MG63 (cell line): ENCODE results near the gene LINGO4. TPM values are rescaled to one million over a fixed set of nuclear protein-coding genes. Genes with fewer than 3 reads are reported as not detected.
"Not testable (repeated sequence)": the region's sequence is repeated elsewhere in the genome, so short reads cannot be mapped to it uniquely, and the experiment has no call there.

Source experiments
- DNase-seq: peaks from one replicate; pipeline ENCODE4 v3.0.0-alpha.2; 2020
- H3K27me3 ChIP-seq: fragments of 250-450 bp; sonication (Bioruptor Pico); 2 replicates; pipeline ENCODE4 v1.5.1; 2020; ENCODE audit warnings: mild to moderate bottlenecking, moderate library complexity
- H3K36me3 ChIP-seq: fragments of 250-450 bp; sonication (Bioruptor Pico); 2 replicates; pipeline ENCODE4 v1.5.1; 2020; ENCODE audit warnings: mild to moderate bottlenecking, moderate library complexity
- H3K4me3 ChIP-seq: fragments of 250-450 bp; sonication (Bioruptor Pico); 2 replicates; pipeline ENCODE4 v1.5.1; 2020; ENCODE audit warnings: mild to moderate bottlenecking, moderate library complexity
- H3K9me3 ChIP-seq: fragments of 250-450 bp; sonication (Bioruptor Pico); 2 replicates; pipeline ENCODE4 v1.5.1; 2020; ENCODE audit warnings: mild to moderate bottlenecking, moderate library complexity
- total RNA-seq: library from RNA; depleted of rRNA; stranded (reverse); fragments of >200 nt; shearing (Covaris generic); gene quantifications from 2 replicates; pipeline ENCODE4 v1.2.3, GENCODE V29; 2014; ENCODE audit warnings: low replicate concordance

LINGO4 gene
- total RNA-seq, 1 experiment from 2014 or later = not detected

DNA sequence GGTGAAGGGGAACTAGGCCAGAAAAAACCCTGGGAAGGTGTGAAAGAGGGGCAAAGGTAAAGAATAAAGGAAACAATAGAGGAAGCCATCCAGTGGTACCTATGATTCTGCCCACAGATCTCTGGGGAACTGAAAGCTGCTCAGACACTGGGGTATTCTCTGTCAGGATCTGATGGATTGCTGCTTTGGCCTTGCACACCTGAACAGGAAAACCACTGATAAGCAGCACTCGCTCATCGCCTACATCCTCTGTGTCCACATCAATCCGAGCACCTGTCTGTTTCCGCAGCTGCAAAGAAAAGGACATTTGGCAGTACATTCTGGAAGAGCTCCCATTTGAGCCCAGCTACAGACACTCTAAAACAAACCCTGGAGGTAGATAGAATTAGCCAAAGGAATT lies 25.4 kb downstream of the LINGO4 start:
- no peaks in the 10 kb centered on the region for H3K9me3 ChIP-seq
- no peak for DNase-seq
- no peak overlapping the region for H3K4me3 ChIP-seq
- H3K36me3 ChIP-seq = peaks cover 5% of the 10 kb centered on the region
- H3K27me3 ChIP-seq = no peaks in the 10 kb centered on the region

DNA sequence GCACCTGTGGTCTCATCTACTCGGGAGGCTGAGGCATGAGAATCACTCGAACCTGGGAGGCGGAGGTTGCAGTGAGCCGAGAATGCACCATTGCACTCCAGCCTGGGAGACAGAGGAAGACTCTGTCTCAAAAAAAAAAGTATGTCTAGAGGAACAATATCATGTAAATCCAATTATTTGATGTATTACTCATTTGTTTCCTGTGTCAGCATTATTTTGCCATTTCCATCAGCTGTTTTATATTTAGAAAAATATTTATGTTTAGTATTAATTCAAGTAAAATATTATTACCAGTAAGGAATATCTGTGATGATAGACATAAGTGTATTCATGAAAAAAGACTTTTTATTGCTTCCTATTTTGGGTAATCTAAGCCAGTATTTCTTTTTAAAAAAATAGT lies 27.9 kb downstream of the LINGO4 start:
- Histone ChIP-seq H3K36me3 (peaks cover 7% of the 10 kb centered on the region), H3K27me3 (no peaks in the 10 kb centered on the region), H3K9me3 (no peaks in the 10 kb centered on the region), H3K4me3 (no peak overlapping the region)
- no peak for DNase-seq

DNA sequence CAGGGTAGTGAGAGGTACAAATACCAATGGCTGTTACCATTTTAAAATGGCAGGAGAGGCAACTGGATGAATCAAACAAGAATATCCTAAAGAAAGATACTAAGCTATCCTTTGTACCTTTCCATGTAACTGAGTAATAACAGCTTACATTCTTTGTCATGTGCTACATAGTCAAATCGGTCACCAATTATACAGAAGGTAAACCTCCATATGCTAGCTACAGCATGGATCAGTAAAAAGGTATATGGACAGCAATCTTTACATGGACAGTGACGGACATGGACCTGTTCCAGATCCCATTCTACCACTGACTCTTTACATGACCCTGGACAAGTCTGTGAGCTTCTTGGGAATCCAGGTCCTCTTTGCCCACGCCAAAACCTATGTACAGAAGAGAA lies 28.6 kb downstream of the LINGO4 start:
- H3K4me3 ChIP-seq = no peak overlapping the region
- no peaks in the 10 kb centered on the region for H3K27me3 ChIP-seq
- H3K36me3 ChIP-seq = peaks cover 7% of the 10 kb centered on the region
- no peak for DNase-seq
- H3K9me3 ChIP-seq = no peaks in the 10 kb centered on the region

DNA sequence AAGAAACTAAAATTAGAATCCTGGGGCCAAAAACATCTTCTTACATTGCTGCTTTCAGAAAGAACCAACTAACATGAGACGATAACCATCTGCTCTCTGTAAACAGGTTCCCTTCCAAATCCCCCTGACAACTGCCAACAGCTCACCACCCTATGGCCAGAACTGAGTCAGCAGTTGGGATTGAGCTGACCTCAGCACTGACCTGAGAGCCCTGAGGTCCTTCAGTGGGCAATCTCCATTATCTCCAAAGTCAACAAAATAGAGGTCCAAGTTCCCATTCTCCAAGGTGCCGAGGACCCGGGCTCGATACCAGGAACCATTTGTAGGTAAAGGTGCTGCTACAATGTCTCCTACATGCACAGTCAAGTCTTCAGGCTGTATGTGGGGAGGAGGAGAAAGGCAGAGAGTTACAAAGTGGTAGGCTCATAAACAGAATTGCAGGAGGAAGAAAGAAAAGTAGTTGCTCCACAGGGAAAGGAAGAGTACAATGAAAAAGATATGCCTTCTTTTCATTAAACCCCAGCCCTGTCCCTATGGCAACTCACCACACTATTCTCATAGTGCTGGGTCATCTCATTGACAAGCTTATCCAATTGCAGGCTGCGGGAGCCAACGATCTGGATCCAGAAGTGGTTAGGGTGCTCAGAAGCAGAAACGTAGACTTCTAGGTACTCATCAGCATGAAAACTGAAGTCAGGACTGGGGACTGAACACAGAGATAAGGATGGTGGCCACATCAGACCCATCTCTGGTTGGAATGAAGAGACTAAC lies 29.1 kb downstream of the LINGO4 start:
- Histone ChIP-seq H3K9me3 (no peaks in the 10 kb centered on the region), H3K36me3 (peaks cover 5% of the 10 kb centered on the region; the same call in 1 of the 2 replicates), H3K27me3 (no peaks in the 10 kb centered on the region), H3K4me3 (no peak overlapping the region)
- peak; percentile 39 for DNase-seq

DNA sequence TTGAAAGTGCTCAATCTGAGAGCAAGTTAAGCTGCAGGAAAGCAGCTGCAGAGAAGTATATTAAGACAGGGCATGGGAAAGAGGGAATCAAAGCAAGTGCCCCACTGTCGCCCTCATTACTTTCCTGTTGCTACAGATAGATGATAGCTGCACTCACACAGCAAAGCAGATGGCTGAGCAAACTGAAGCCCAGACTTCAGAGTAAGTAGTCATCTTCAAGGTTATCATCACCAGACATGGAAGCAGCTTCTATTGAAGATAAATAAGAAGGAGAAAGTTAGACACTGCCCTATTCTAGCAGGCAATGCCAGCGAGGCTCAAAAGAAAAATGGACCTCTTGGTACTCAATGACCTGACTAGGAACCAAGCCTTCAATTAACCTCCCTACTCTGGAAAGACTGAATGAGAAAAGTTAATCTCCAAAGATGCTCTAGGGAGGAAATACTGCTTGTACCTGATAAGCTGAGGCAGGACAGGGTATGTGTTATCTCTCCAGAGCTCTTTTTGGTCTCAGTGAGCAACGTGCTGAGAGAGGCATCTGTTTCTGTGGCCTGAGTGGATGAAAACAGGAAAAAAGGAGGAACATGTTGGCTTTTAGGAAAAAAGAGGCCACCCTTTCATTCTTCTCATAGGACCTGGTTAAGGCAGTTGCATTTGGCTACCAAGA lies 30.8 kb downstream of the LINGO4 start:
- Histone ChIP-seq H3K9me3 (no peaks in the 10 kb centered on the region), H3K27me3 (no peaks in the 10 kb centered on the region), H3K36me3 (peaks cover 5% of the 10 kb centered on the region; the same call in 1 of the 2 replicates), H3K4me3 (no peak overlapping the region)
- no peak for DNase-seq

DNA sequence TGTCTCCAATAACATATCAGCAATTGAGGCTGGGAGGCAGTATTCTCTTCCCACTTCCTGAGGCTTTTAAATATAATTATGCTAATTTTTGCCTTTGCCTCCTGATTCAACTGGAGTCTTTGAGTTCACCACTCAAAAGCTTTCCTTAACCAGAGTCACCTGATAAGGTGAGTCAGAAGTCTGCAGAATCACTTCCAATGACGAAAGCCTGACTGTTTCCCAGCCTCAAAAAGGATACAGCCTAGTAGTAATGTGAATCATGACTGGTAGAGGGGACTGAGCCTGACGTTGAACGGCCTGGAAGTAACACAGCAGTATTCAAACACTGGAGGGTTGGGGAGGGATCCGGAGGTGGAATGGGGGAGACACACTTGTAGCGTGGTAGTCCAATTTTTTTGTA lies 31.5 kb downstream of the LINGO4 start:
- H3K4me3 ChIP-seq = no peak overlapping the region
- no peak for DNase-seq
- peaks cover 5% of the 10 kb centered on the region; the same call in 1 of the 2 replicates for H3K36me3 ChIP-seq
- no peaks in the 10 kb centered on the region for H3K9me3 ChIP-seq
- no peaks in the 10 kb centered on the region for H3K27me3 ChIP-seq

DNA sequence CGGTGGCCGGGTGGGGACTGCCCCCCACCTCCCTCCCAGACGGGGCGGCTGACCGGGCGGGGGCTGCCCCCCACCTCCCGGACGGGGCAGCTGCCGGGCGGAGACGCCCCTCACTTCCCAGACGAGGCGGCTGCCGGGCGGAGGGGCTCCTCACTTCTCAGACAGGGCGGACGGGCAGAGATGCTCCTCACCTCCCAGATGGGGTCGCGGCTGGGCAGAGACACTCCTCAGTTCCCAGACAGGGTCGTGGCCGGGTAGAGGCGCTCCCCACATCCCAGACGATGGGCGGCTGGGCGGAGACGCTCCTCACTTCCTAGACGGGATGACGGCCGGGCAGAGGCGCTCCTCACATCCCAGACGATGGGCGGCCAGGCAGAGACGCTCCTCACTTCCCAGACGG lies 35.9 kb downstream of the LINGO4 start:
- DNase-seq, H3K27me3 ChIP-seq, H3K9me3 ChIP-seq, H3K36me3 ChIP-seq, H3K4me3 ChIP-seq: not testable (repeated sequence)

DNA sequence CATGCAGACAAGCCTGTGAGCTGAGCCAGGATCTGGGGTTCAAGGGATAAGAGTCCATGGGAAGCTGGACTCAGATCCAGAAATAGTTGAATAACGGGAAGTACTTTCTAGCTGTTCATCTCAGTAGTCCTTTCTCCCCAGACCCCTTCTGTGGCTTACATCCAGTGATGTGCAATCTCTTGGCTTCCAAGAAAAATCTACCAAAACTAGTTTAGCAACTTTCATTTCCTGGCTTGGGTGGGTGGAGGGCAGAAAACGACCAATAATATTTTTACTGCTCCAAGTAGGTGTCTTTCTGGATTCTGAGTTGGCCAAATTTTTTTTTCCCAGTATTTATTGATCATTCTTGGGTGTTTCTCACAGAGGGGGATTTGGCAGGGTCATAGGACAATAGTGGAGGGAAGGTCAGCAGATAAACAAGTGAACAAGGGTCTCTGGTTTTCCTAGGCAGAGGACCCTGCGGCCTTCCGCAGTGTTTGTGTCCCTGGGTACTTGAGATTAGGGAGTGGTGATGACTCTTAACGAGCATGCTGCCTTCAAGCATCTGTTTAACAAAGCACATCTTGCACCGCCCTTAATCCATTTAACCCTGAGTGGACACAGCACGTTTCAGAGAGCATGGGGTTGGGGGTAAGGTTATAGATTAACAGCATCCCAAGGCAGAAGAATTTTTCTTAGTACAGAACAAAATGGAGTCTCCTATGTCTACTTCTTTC lies 36.7 kb downstream of the LINGO4 start:
- not testable (repeated sequence) for DNase-seq, H3K27me3 ChIP-seq, H3K36me3 ChIP-seq, H3K4me3 ChIP-seq, H3K9me3 ChIP-seq

DNA sequence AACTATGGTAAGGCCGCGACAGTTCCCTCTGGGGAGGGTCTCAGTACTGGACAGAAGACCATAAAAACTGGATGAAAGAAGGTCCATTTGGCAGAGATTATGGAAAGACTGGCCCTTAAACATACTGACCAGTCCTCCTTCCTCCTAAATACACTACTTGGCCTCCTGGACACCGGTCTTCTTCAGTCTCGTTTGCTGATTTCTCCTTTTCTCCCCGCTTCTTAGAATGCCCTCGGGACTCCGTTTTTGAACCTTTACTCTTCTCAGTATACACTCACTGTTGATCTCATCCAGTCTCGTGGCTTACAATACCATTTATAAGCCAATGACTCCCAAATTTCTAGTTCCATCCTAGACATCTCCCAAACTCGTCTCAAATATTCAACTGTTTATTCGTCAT lies 41.2 kb downstream of the LINGO4 start:
- no peak for DNase-seq
- Histone ChIP-seq H3K36me3 (peaks cover 28% of the 10 kb centered on the region), H3K27me3 (no peaks in the 10 kb centered on the region), H3K4me3 (peak overlapping the region; percentile 89), H3K9me3 (no peaks in the 10 kb centered on the region)

DNA sequence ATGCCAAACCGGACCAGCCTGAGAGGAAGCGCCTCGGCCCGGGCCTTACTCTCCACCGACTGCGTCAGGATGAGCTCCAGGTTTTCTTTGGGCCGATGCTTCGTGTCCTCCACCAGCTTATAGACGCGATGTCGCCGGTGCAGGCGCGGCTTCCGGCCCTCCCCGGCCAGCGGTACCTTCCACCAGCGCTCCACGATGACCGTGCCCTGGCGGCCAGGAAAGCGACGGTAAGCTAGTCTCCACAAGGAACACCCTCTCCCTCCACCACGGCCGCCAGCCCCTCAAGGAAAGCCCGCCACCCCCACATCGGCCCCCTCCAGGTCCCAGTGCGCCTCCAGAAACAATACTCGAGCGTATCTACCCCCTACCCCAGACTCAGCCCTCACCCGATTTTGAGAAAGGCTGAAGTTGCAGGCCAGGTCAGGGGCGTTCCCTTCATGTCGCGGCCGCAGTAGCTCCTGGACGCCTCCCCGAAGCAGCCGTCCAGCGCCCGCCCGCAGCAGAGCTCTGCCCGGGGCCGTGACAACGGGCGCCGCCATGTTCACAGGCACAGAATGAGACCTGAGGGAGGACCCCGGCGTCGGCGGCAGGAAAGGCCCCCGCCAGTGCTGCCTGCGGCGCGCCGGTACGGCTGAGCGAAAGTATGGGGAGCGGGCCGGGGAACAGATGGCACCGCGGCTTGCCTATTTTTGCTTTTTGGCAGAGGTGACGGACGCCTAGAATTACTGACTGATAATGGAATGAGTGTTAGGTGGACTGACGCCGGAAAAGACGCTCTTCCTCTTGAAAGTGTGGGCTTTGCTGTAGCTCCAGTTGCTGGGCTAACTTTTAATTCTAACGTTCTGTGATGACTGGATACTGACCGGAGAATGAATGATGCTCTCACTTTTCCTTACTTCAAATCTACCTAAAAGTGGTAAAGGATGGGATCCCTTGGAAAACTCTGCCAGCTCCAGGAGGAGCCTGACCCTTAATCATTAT lies 42.0 kb downstream of the LINGO4 start, which contains the start of gene MRPL9:
Gene MRPL9, minus strand, starts transcription at position 556 of the 981 bp plus-strand sequence. Its CDS starts 17 bp downstream, at position 539.
- Histone ChIP-seq H3K27me3 (no peaks in the 10 kb centered on the region), H3K4me3 (peak within 1 kb of the TSS; percentile 89), H3K9me3 (no peaks in the 10 kb centered on the region), H3K36me3 (peaks cover 34% of the 10 kb centered on the region)
- DNase-seq = peak; percentile 90

DNA sequence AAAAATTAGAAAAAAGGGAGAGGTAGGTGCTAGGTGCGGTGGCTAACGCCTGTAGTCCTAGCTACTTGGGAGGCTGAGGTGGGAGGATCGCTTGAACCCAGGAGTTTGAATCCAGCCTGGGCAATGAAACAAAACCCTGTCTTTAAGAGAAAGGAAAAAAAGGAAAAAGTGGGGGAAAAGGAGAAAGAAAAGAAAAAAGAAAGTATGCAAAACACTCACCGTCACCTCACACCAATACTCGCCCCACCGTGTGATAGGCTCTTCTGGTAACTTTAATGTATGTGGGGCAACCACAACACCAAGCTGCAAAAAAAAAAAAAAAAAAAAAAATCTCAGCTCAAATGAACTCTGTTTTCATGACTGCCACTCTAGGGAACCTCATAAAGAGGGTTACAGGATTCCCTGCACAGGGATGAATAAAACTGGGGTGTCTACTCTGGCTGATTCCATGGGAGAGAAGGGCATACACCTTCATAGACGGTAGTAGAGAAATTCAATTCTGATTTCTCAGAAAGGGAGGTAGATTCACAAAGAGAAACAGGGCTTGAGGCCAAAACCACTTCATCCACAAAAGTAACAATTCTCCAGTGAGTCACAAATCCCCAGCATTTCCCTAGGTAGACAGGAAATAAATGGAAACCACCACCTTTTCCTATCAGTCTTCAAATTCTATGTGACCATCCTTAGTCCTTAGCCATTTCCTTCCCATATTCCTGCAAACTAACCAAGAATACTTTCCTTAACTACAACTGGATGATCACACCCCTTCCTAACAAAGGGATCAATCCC lies 44.4 kb downstream of the LINGO4 start:
- DNase-seq = no peak
- H3K27me3 ChIP-seq = no peaks in the 10 kb centered on the region
- H3K9me3 ChIP-seq = no peaks in the 10 kb centered on the region
- H3K4me3 ChIP-seq = no peak overlapping the region
- H3K36me3 ChIP-seq = peaks cover 37% of the 10 kb centered on the region

DNA sequence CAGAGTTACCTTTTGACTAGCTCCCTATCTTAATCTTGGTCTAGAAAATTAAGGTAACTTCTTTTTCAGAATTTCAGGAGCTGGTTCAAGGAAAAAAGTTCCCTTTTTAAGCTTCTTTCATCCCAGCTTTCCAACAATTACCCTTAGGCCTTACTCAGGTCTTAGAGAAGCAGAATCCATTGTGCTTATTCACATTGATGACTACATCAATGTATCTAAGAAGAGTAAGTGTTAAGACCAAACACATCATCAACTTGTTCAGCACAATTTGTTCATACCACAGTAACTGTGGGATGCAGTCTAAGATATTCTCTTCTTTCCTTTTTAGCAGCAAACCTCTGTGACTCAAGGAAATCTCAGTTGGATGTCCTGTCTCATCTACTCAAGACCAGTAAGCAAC lies 46.0 kb downstream of the LINGO4 start:
- no peak overlapping the region for H3K4me3 ChIP-seq
- no peaks in the 10 kb centered on the region for H3K27me3 ChIP-seq
- no peak for DNase-seq
- H3K9me3 ChIP-seq = no peaks in the 10 kb centered on the region
- H3K36me3 ChIP-seq = peaks cover 46% of the 10 kb centered on the region

DNA sequence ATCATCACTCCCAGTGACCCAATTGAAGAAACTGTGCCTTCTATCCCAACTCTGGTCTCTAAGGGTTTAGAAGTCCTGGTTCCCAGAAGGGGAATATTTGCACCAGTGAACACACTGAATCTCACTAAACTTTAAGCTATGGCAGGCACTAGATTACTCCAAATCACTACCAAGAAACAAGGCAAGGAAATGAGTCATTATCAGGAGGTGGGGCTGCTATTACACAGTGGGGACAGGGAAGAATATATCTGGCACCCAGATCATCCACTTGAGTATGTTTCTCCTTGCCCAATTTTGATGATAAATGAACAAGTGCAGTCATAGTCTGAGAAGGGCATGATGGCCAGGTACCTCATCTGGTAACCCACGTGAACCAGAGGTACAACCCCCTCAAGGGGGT lies 48.9 kb downstream of the LINGO4 start:
- H3K36me3 ChIP-seq = peaks cover 35% of the 10 kb centered on the region
- H3K4me3 ChIP-seq = no peak overlapping the region
- DNase-seq = no peak
- H3K27me3 ChIP-seq = no peaks in the 10 kb centered on the region
- H3K9me3 ChIP-seq = no peaks in the 10 kb centered on the region
